ENCODE data around the gene CDK6. TPM values are rescaled to one million over a fixed set of nuclear protein-coding genes. Genes with fewer than 3 reads are reported as not detected.

Gene CDK6
- total RNA-seq, 1 donor from 2014 or later = 7.3 TPM

GRCh38 chr7:92590711-92591310 is 245.6 kb downstream of the CDK6 start:
- no peak for TF ChIP-seq CTCF (IDR thresholded peaks at IDR 0.05)
- no peak overlapping the region for H3K27ac ChIP-seq
- intact Hi-C loops (cut with DNase I) = loop anchor here (1.0 to 10.0 kb wide), 4 partner anchors 144 to 634 kb away; partner anchors contain the start of genes CDK6, GATAD1 and HEPACAM2
- peaks cover 0 to 20% of the 10 kb centered on the region in 2 donors for H3K4me1 ChIP-seq
- no peaks in the 10 kb centered on the region for H3K9me3 ChIP-seq
- H3K4me3 ChIP-seq = peak overlapping the region; percentile 84 to 92
- no peaks in the 10 kb centered on the region for H3K27me3 ChIP-seq
- H3K36me3 ChIP-seq = no peaks in the 10 kb centered on the region
- no peak for DNase-seq (ENCODE audit: low spot score in 2 of 2)

- TF ChIP-seq CTCF (IDR thresholded peaks at IDR 0.05) = no peak
- Histone ChIP-seq H3K36me3 (no peaks in the 10 kb centered on the region), H3K27ac (peak overlapping the region in 1 of 2 donors; percentile 86), H3K4me1 (peaks cover 0 to 24% of the 10 kb centered on the region in 2 donors), H3K9me3 (no peaks in the 10 kb centered on the region), H3K4me3 (peak overlapping the region; percentile 84 to 92), H3K27me3 (no peaks in the 10 kb centered on the region)
- DNase-seq (ENCODE audit: low spot score in 2 of 2) = no peak
- intact Hi-C loops (cut with DNase I) = loop anchor here (5.0 kb wide), 1 partner anchor 62 kb away; the partner anchor contains the start of genes PEX1 and RBM48
These were observed 247.3 kb downstream of the CDK6 start for GRCh38 chr7:92589056-92589455.

- intact Hi-C loops (cut with DNase I) = loop anchor here (5.0 kb wide), 1 partner anchor 61 kb away; the partner anchor contains the start of genes PEX1 and RBM48
- Histone ChIP-seq H3K4me1 (peaks cover 0 to 24% of the 10 kb centered on the region in 2 donors), H3K27me3 (no peaks in the 10 kb centered on the region), H3K4me3 (peak overlapping the region; percentile 84 to 92), H3K9me3 (no peaks in the 10 kb centered on the region), H3K36me3 (no peaks in the 10 kb centered on the region), H3K27ac (no peak overlapping the region)
- DNase-seq (ENCODE audit: low spot score in 2 of 2) = no peak
- no peak for TF ChIP-seq CTCF (IDR thresholded peaks at IDR 0.05)
These were observed 247.8 kb downstream of the CDK6 start for GRCh38 chr7:92588561-92588960.

- Histone ChIP-seq H3K27ac (no peak overlapping the region), H3K4me1 (peaks cover 0 to 24% of the 10 kb centered on the region in 2 donors)
- intact Hi-C loops (cut with DNase I) = loop anchor here (5.0 kb wide), 1 partner anchor 60 kb away; the partner anchor contains the start of genes PEX1 and RBM48
These were observed 249.5 kb downstream of the CDK6 start for GRCh38 chr7:92586841-92587240.

GRCh38 chr7:92586403-92586802 is 250.0 kb downstream of the CDK6 start:
- H3K9me3 ChIP-seq = peaks cover 0 to 3% of the 10 kb centered on the region in 2 donors
- H3K36me3 ChIP-seq = no peaks in the 10 kb centered on the region
- intact Hi-C loops (cut with DNase I) = loop anchor here (5.0 kb wide), 1 partner anchor 59 kb away; the partner anchor contains the start of genes PEX1 and RBM48
- no peaks in the 10 kb centered on the region for H3K27me3 ChIP-seq
- H3K4me1 ChIP-seq = peaks cover 0 to 24% of the 10 kb centered on the region in 2 donors
- no peak for DNase-seq (ENCODE audit: low spot score in 2 of 2)
- TF ChIP-seq CTCF (IDR thresholded peaks at IDR 0.05) = no peak
- H3K4me3 ChIP-seq = no peak overlapping the region
- no peak overlapping the region for H3K27ac ChIP-seq

More at GRCh38 chr7:92586841-92587240, 249.5 kb downstream of the CDK6 start:
- Histone ChIP-seq H3K9me3 (peaks cover 0 to 3% of the 10 kb centered on the region in 2 donors), H3K27me3 (no peaks in the 10 kb centered on the region), H3K4me3 (no peak overlapping the region), H3K36me3 (no peaks in the 10 kb centered on the region)
- TF ChIP-seq CTCF (IDR thresholded peaks at IDR 0.05) = no peak
- no peak for DNase-seq (ENCODE audit: low spot score in 2 of 2)

Measured in ascending aorta (tissue), 2 donors.